ENCODE measurements around the gene MACROD2.

GRCh38 chr20:14114065-14114704 lies 118.9 kb downstream of the MACROD2 start:
- TF ChIP-seq CSDC2 (CRISPR knock-in tag; IDR thresholded peaks at IDR 0.05) (no peak), OSR1 (CRISPR knock-in tag; IDR thresholded peaks at IDR 0.05) (no peak), ZNF70 (CRISPR knock-in tag; IDR thresholded peaks at IDR 0.05) (no peak)
